Measurements from ENCODE around the gene ZNF565. TPM values are rescaled to one million over a fixed set of nuclear protein-coding genes. Genes with fewer than 3 reads are reported as not detected.

ZNF565 gene
- total RNA-seq (2013; cell fraction: nucleolus; rRNA removed) = 6.9 and 7.9 TPM in 2 replicates
- 1.7 and 1.8 TPM in 2 replicates for total RNA-seq (2014; rRNA removed)
- 2.0 and 2.2 TPM in 2 replicates for total RNA-seq (2014; rRNA removed; fragmentation: Illumina TruSeq; extraction: Trizol)
- 1.7 and 1.9 TPM in 2 replicates for total RNA-seq (2021)
- 0.80 TPM for polyA plus RNA-seq (2011; ENCODE audit: low read depth)
- polyA plus RNA-seq (2011; rRNA removed) = 2.2 and 2.5 TPM in 2 replicates
- polyA plus RNA-seq (2011; cell fraction: cytosol; rRNA removed) = 1.2 and 1.4 TPM in 2 replicates
- 1.6 and 2.2 TPM in 2 replicates for polyA plus RNA-seq (2011; cell fraction: nucleus; rRNA removed)
- polyA plus RNA-seq (2012) = 1.3 and 1.6 TPM in 2 replicates
- polyA plus RNA-seq (2014; fragmentation: Illumina TruSeq; extraction: Trizol) = 1.9 and 2.0 TPM in 2 replicates
- 1 to 10 TPM in 1 of 2 experiments, under 1 TPM in 1; 0.72 to 1.8 TPM for polyA plus RNA-seq (2014; fragmentation: Nextera tagmentation; extraction: Ambion mirVana)
- 0.86 and 0.93 TPM in 2 replicates for polyA plus RNA-seq (2014; rRNA removed)
- polyA plus RNA-seq (2016; fragmentation: Nextera tagmentation; extraction: Ambion mirVana) = 1 to 10 TPM; 1.4 to 2.0 TPM
- 2.7 and 3.9 TPM in 2 replicates for polyA minus RNA-seq (2011; rRNA and poly(A)+ RNA removed)
- 1.3 and 1.6 TPM in 2 replicates for polyA minus RNA-seq (2011; cell fraction: cytosol; rRNA and poly(A)+ RNA removed)
- polyA minus RNA-seq (2011; cell fraction: nucleus; rRNA and poly(A)+ RNA removed) = 0.73 and 1.1 TPM in 2 replicates
- percentile 40 among the genes with signal in this experiment for Bru-seq, nascent RNA
- percentile 35 among the genes with signal in this experiment for BruChase-seq, experiment 1, labeled RNA remaining after a 6-hour chase
- percentile 36 among the genes with signal in this experiment for BruChase-seq, experiment 2, labeled RNA remaining after a 2-hour chase
- long read RNA-seq, experiment 1, partial matches to known transcripts = 1 of 2 reads
- long read RNA-seq, experiment 1, other reads (novel, unspliced or antisense) = 0 of 2 reads
- long read RNA-seq, experiment 2, transcript ZNF565-201 (5 exons, 2,023 nt) = major isoform, 21 of 47 reads
- long read RNA-seq, experiment 2, partial matches to known transcripts = 0 of 47 reads
- long read RNA-seq, experiment 2, other reads (novel, unspliced or antisense) = 22 of 47 reads

GRCh38 chr19:36214386-36215275, at the start of gene ZNF565, which contains the start of gene ZNF146:
Gene ZNF565, minus strand, starts transcription at chr19:36214665. Its CDS starts 12,680 bp downstream, at chr19:36201985.
Gene ZNF146, plus strand, starts transcription at chr19:36215106. Its CDS starts 21,335 bp downstream, at chr19:36236441.
- CTCF ChIA-PET = interaction anchor here (1.0 to 1.3 kb wide), 4 partner anchors 10 to 636 kb away, joined by 3 to 6 read pairs (median 3); no protein-coding TSS in a partner anchor
- RAD21 ChIA-PET (ENCODE audit: unreplicated experiment) = interaction anchor here (0.6 to 1.5 kb wide), 7 partner anchors 11 to 1003 kb away, joined by 3 to 7 read pairs (median 3); partner anchors contain the start of genes THAP8 and ZFP14
- Histone ChIP-seq H3K4me1 (ENCODE audit: control insufficient read depth, insufficient read depth, low read length) (no peaks in the 10 kb centered on the region; the same call in 1 of the 2 replicates), H3K79me2 (ENCODE audit: control insufficient read depth, insufficient read depth, low read length) (peaks cover 42% of the 10 kb centered on the region), H3K27ac (ENCODE audit: control insufficient read depth, insufficient read depth) (peak within 1 kb of the TSS; percentile 90), H2AFZ (ENCODE audit: control insufficient read depth, low read depth, low read length) (peak within 1 kb of the TSS; percentile 98), H4K20me1 (ENCODE audit: control insufficient read depth, insufficient read depth) (no peaks in the 10 kb centered on the region), H3K4me2 (ENCODE audit: control insufficient read depth, insufficient read depth) (peak within 1 kb of the TSS; percentile 98), H3K36me3 (ENCODE audit: control insufficient read depth in 2 of 2, insufficient read depth in 2 of 2, low read length in 1 of 2) (peaks cover 0 to 5% of the 10 kb centered on the region in 2 experiments; a peak in 2 of 4 replicates), H3K27me3 (replicated peaks in 1 of 2; ENCODE audit: control insufficient read depth in 2 of 2, insufficient read depth in 2 of 2, low read length in 1 of 2) (no peaks in the 10 kb centered on the region), H3K9ac (ENCODE audit: control insufficient read depth, insufficient read depth, low read length) (peak within 1 kb of the TSS; percentile 86), H3K9me3 (replicated peaks; ENCODE audit: control insufficient read depth, insufficient read depth, low read length) (peaks cover 2% of the 10 kb centered on the region; the same call in 1 of the 3 replicates), H3K4me3 (peak within 1 kb of the TSS; percentile 78)
- peak; percentile 94 for ATAC-seq
- WGBS (ENCODE audit: insufficient coverage, insufficient replicate concordance, low lambda C conversion rate, missing lambda C conversion rate) = 2% methylated on average over 73 of the region's 73 CpGs
- intact Hi-C loops (cut with micrococcal nuclease; ENCODE audit: unreplicated experiment) (loop anchor here (2.0 to 10.0 kb wide), 2 partner anchors 100 to 1000 kb away; partner anchors contain the start of genes POLR2I, TBCB, ZNF383 and ZNF585B), in situ Hi-C loops (cut with MboI) (no loop called here)
- FAIRE-seq = peak; percentile 99
- POLR2A ChIA-PET = interaction anchor here (0.5 to 1.7 kb wide), 10 partner anchors 10 to 1103 kb away, joined by 3 to 8 read pairs (median 4); partner anchors contain the start of genes POLR2I, TBCB, ZNF383 and ZNF566
- SMC1A ChIA-PET (ENCODE audit: uncharacterized antibody, unreplicated experiment) = interaction anchor here (0.6 to 2.0 kb wide), 10 partner anchors 9 to 306 kb away, joined by 3 to 11 read pairs (median 3); partner anchors contain the start of genes POLR2I, TBCB and ZNF566
- DNase-seq (ENCODE audit: low read depth, low spot score) = peak; percentile 96
- BruUV-seq (replicated peaks) = no TSS peak
- TF ChIP-seq E2F8 (IDR thresholded peaks at IDR 0.05; ENCODE audit: low read depth, partially characterized antibody) (no peak), ZNF687 (IDR thresholded peaks at IDR 0.05) (peak; percentile 72; the same call in 1 of the 2 replicates), SKIL (IDR thresholded peaks at IDR 0.05; ENCODE audit: low read depth, poor library complexity, severe bottlenecking) (peak; percentile 83), GABPA (IDR thresholded peaks at IDR 0.05; ENCODE audit: low read depth) (no peak), PAX8 (IDR thresholded peaks at IDR 0.05) (no peak), SP1 (IDR thresholded peaks at IDR 0.05; ENCODE audit: low read depth, low read length) (peak; percentile 27), KDM1A (IDR thresholded peaks at IDR 0.05; ENCODE audit: borderline replicate concordance) (no peak)
